HepG2 (cell line): Measurements from ENCODE around the gene TUBA4B. TPM values are rescaled to one million over a fixed set of nuclear protein-coding genes. Genes with fewer than 3 reads are reported as not detected.
"Not testable (repeated sequence)": the region's sequence is repeated elsewhere in the genome, so short reads cannot be mapped to it uniquely, and the experiment has no call there.

Experiments
- ATAC-seq: fragments of 200-7000 bp; cut with Tn5 transposase; 3 replicates; pipeline ENCODE4 v1.9.1; 2020; ENCODE audit warnings: mild to moderate bottlenecking, moderate library complexity
- BruUV-seq: library from RNA; stranded (reverse); fragments of 400-500 nt; replicated peaks from 2 replicates; lab custom pipeline; 2021; lab: Mats Ljungman, UMichigan
- CTCF ChIA-PET: fragments of 300-600 bp; formaldehyde crosslinking; extraction: SDS; loops from one replicate; lab custom pipeline; 2021; ENCODE audit warnings: low total read pairs, inconsistent platforms, low intra/inter-chr PET ratio; lab: Yijun Ruan, JAX
- POLR2A ChIA-PET: fragments of 350-600 bp; sonication (Branson Sonifier 250); formaldehyde crosslinking; loops from one replicate; lab custom pipeline; 2020; ENCODE audit warnings: antibody characterized with exemption, inconsistent platforms; lab: Yijun Ruan, JAX
- DNase-seq: peaks from one replicate; pipeline ENCODE4 v3.0.0-alpha.2; 2015; ENCODE audit warnings: low spot score
- FAIRE-seq: peaks from 3 replicates; lab custom pipeline; 2011; peaks lifted over from hg19 to GRCh38; lab: Jason Lieb, UNC
- H2AFZ ChIP-seq: one replicate; pipeline ENCODE4 v1.6.1; 2011; ENCODE audit warnings: low read length, inconsistent platforms
- H3K27ac ChIP-seq: fragments of 300-600 bp; 3 replicates; pipeline ENCODE4 v1.8.0; 2011; ENCODE audit warnings: mixed run types, mild to moderate bottlenecking, mixed read lengths, low read length, inconsistent platforms; ENCODE audit not compliant: insufficient read depth; ENCODE audit errors: extremely low read length
- H3K27me3 ChIP-seq, 2 experiments: fragments of 200-600 bp in 1 of 2; 2 replicates in 1 of 2; 3 replicates in 1 of 2; pipeline versions ENCODE4 v1.6.0 to v1.8.0; 2011; ENCODE audit warnings: low read length in 2 of 2, mild to moderate bottlenecking in 2 of 2, moderate library complexity in 2 of 2, inconsistent platforms in 1 of 2; ENCODE audit not compliant: insufficient read depth in 2 of 2, control insufficient read depth in 1 of 2
- H3K36me3 ChIP-seq, 2 experiments: fragments of 200-600 bp in 1 of 2; replicated peaks in 1 of 2; 2 replicates in 1 of 2; 3 replicates in 1 of 2; pipeline versions ENCODE4 v1.5.1 to v1.8.0; 2011; ENCODE audit warnings: low read length in 2 of 2, inconsistent platforms in 1 of 2; ENCODE audit not compliant: insufficient read depth in 2 of 2, control insufficient read depth in 1 of 2
- H3K4me1 ChIP-seq: 2 replicates; pipeline ENCODE4 v1.5.1; 2012; ENCODE audit warnings: low read length, inconsistent platforms; ENCODE audit not compliant: insufficient read depth
- H3K4me2 ChIP-seq: 2 replicates; pipeline ENCODE4 v1.6.0; 2011; ENCODE audit warnings: low read depth, low read length, inconsistent platforms
- H3K4me3 ChIP-seq, 3 experiments: fragments of 200-600 bp in 1 of 3; sonication (generic), shearing (Covaris generic) in 1 of 3; replicated peaks in 1 of 3; 2 replicates each; pipeline ENCODE4 v1.5.1; 2011 to 2016; ENCODE audit warnings: low read length in 3 of 3, inconsistent platforms in 2 of 3, low read depth in 2 of 3, mild to moderate bottlenecking in 2 of 3, control low read depth in 1 of 3, mixed read lengths in 1 of 3; ENCODE audit not compliant: insufficient read depth in 1 of 3
- H3K79me2 ChIP-seq: one replicate; pipeline ENCODE4 v1.6.1; 2011; ENCODE audit warnings: low read length, inconsistent platforms; ENCODE audit not compliant: insufficient read depth
- H3K9ac ChIP-seq: 2 replicates; pipeline ENCODE4 v1.6.0; 2011; ENCODE audit warnings: mild to moderate bottlenecking, low read depth, low read length, inconsistent platforms; ENCODE audit not compliant: insufficient read depth
- H3K9me3 ChIP-seq: 2 replicates; pipeline ENCODE4 v1.5.1; 2012; ENCODE audit warnings: mild to moderate bottlenecking, low read length
- H4K20me1 ChIP-seq: 2 replicates; pipeline ENCODE4 v1.6.0; 2011; ENCODE audit warnings: inconsistent platforms, mild to moderate bottlenecking, low read length, moderate library complexity; ENCODE audit not compliant: insufficient read depth
- ETS1 ChIP-seq: sonication (generic); formaldehyde crosslinking; IDR thresholded peaks from 2 replicates; pipeline ENCODE4 v1.4.0; 2020; ENCODE audit warnings: missing genetic modification reagents
- HNRNPUL1 ChIP-seq: fragments of 200-400 bp; formaldehyde crosslinking; IDR thresholded peaks from 2 replicates; pipeline ENCODE4 v1.6.1; 2017; ENCODE audit warnings: low read depth, mild to moderate bottlenecking, low read length, moderate library complexity
- ZNF639 ChIP-seq: conservative IDR thresholded peaks from 2 replicates; pipeline ENCODE4 v1.6.1; 2018; ENCODE audit warnings: missing genetic modification reagents
- ZNF709 ChIP-seq: sonication (generic); formaldehyde crosslinking; IDR thresholded peaks from 2 replicates; pipeline ENCODE4 v1.5.0; 2020; ENCODE audit warnings: mild to moderate bottlenecking, missing genetic modification reagents
- WGBS: methylation state at CpG from one replicate; pipeline ENCODE4 v1.1.6; 2017; ENCODE audit warnings: low lambda C conversion rate; 5-methylcytosine and 5-hydroxymethylcytosine counted together
- in situ Hi-C: cut with HindIII; loops from 2 replicates; pipeline ENCODE4 v1.10.0; 2017; ENCODE audit warnings: low pct_unique_long_range_greater_than_20kb; ENCODE audit not compliant: extremely low pct_ligation_motif_present
- intact Hi-C: fragments of 100-400 bp; cut with micrococcal nuclease; formaldehyde crosslinking; loops from one replicate; pipeline ENCODE4 v1.10.0; 2022; ENCODE audit not compliant: unreplicated experiment
- polyA plus RNA-seq, 8 experiments: library from polyadenylated mRNA; depleted of rRNA in 3 of 8; stranded (reverse) in 7 of 8; unstranded in 1 of 8; fragments of >200 nt; fragmentation: Illumina TruSeq in 4 of 8; extraction: Trizol in 4 of 8; gene quantifications; 2 replicates each; pipeline versions ENCODE4 v1.2.1 to v1.2.3, GENCODE V29; 2011 to 2016; ENCODE audit warnings: low read depth in 4 of 8, missing spikeins in 1 of 8, mixed read lengths in 1 of 8; ENCODE audit not compliant: insufficient read depth in 1 of 8
- total RNA-seq, 5 experiments: library from RNA; depleted of rRNA; stranded (reverse); fragments of >200 nt; fragmentation: Illumina TruSeq; extraction: Trizol; gene quantifications; 2 replicates each; pipeline ENCODE4 v1.2.3, GENCODE V29; 2016; ENCODE audit warnings: low read depth in 1 of 5

TUBA4B gene
- total and polyA plus RNA-seq, 2 of the 13 experiments (the other 11 are each of a cell fraction or from before 2014, with no cell fraction given): 0.18 to 0.22 TPM

GRCh38 chr2:219258942-219259341, 5.9 kb downstream of the TUBA4B start:
- H3K9ac ChIP-seq, H2AFZ ChIP-seq, H3K4me2 ChIP-seq, H4K20me1 ChIP-seq, intact Hi-C loops, BruUV-seq, H3K36me3 ChIP-seq, H3K9me3 ChIP-seq, H3K79me2 ChIP-seq, CTCF ChIA-PET, H3K27ac ChIP-seq, H3K4me3 ChIP-seq, FAIRE-seq, DNase-seq, ATAC-seq, in situ Hi-C loops: not testable (repeated sequence)
- Histone ChIP-seq H3K4me1 (peaks cover 19% of the 10 kb centered on the region), H3K27me3 (peaks cover 2 to 43% of the 10 kb centered on the region in 2 experiments; a peak in 4 of 5 replicates)
- 39% methylated on average over 10 of the region's 10 CpGs for WGBS
- POLR2A ChIA-PET: interaction anchor here (0.7 to 1.7 kb wide), 3 partner anchors 10 to 208 kb away, joined by 3 to 16 read pairs (median 4); no protein-coding TSS in a partner anchor

- peak; percentile 39; the same call in 2 of the 3 replicates for ATAC-seq
Observed at GRCh38 chr2:219261024-219261855, 8.2 kb downstream of the TUBA4B start.

More at GRCh38 chr2:219261024-219261855, 8.2 kb downstream of the TUBA4B start:
- H3K79me2 ChIP-seq: no peaks in the 10 kb centered on the region
- H3K9me3 ChIP-seq: no peaks in the 10 kb centered on the region
- CTCF ChIA-PET: no interaction called here
- no peak overlapping the region for H3K4me2 ChIP-seq
- no peak overlapping the region for H2AFZ ChIP-seq
- intact Hi-C loops (no loop called here), in situ Hi-C loops (no loop called here)
- POLR2A ChIA-PET: interaction anchor here (1.0 to 3.3 kb wide), 6 partner anchors 9 to 84 kb away, joined by 3 to 21 read pairs (median 3); partner anchors contain the start of genes ANKZF1, ATG9A, CNPPD1 and GLB1L
- peaks cover 9% of the 10 kb centered on the region; the same call in 1 of the 2 replicates for H3K4me1 ChIP-seq
- 36% methylated on average over 5 of the region's 5 CpGs for WGBS
- no peak overlapping the region for H3K9ac ChIP-seq
- FAIRE-seq (no peak), DNase-seq (no peak)
- peaks cover 2 to 38% of the 10 kb centered on the region in 2 experiments; a peak in 4 of 5 replicates for H3K27me3 ChIP-seq
- H4K20me1 ChIP-seq: no peaks in the 10 kb centered on the region
- no peak overlapping the region for H3K4me3 ChIP-seq
- no peak overlapping the region for H3K27ac ChIP-seq
- TF ChIP-seq ZNF709 (CRISPR knock-in tag) (no peak), ZNF639 (no peak), ETS1 (CRISPR knock-in tag) (no peak), HNRNPUL1 (no peak)
- H3K36me3 ChIP-seq: no peaks in the 10 kb centered on the region
- no TSS peak for BruUV-seq
